HG03469 (cell line): ENCODE measurements around the gene IFNAR2.
"Not testable (repeated sequence)": the region's sequence is repeated elsewhere in the genome, so short reads cannot be mapped to it uniquely, and the experiment has no call there.

ENCODE experiments used
- ATAC-seq: cut with Tn5 transposase; IDR thresholded peaks from one replicate; pipeline ENCODE4 v1.9.1; 2021; ENCODE audit warnings: mild to moderate bottlenecking, moderate library complexity, moderate number of reproducible peaks; ENCODE audit not compliant: unreplicated experiment

IFNAR2 gene

GRCh38 chr21:33241846-33242245 is 12.1 kb downstream of the IFNAR2 start:
- ATAC-seq, result no peak

GRCh38 chr21:33242846-33243245 is 13.1 kb downstream of the IFNAR2 start:
- not testable (repeated sequence) for ATAC-seq

- ATAC-seq, result no peak
Measured at GRCh38 chr21:33244082-33244778, 14.5 kb downstream of the IFNAR2 start.

GRCh38 chr21:33244779-33245105 is 15.0 kb downstream of the IFNAR2 start:
- no peak for ATAC-seq

GRCh38 chr21:33245289-33245918 is 15.7 kb downstream of the IFNAR2 start:
- no peak for ATAC-seq

- no peak for ATAC-seq
Measured at GRCh38 chr21:33246506-33246905, 16.8 kb downstream of the IFNAR2 start.

GRCh38 chr21:33246963-33247362 is 17.2 kb downstream of the IFNAR2 start:
- no peak for ATAC-seq

GRCh38 chr21:33247599-33247998 is 17.9 kb downstream of the IFNAR2 start:
- no peak for ATAC-seq

GRCh38 chr21:33249331-33250002 is 19.7 kb downstream of the IFNAR2 start:
- no peak for ATAC-seq

GRCh38 chr21:33251119-33251518 is 21.4 kb downstream of the IFNAR2 start:
- no peak for ATAC-seq

GRCh38 chr21:33253382-33253781 is 23.6 kb downstream of the IFNAR2 start:
- not testable (repeated sequence) for ATAC-seq

GRCh38 chr21:33254766-33255165 is 25.0 kb downstream of the IFNAR2 start:
- ATAC-seq, result no peak

- ATAC-seq, result no peak
Measured at GRCh38 chr21:33255404-33255803, 25.7 kb downstream of the IFNAR2 start.

- ATAC-seq, result no peak
Measured at GRCh38 chr21:33256019-33256418, 26.3 kb downstream of the IFNAR2 start.

GRCh38 chr21:33257094-33257803 is 27.5 kb downstream of the IFNAR2 start:
- no peak for ATAC-seq

GRCh38 chr21:33258475-33258874 is 28.7 kb downstream of the IFNAR2 start:
- ATAC-seq, result no peak

GRCh38 chr21:33259428-33259827 is 29.7 kb downstream of the IFNAR2 start:
- ATAC-seq, result no peak

- no peak for ATAC-seq
Measured at GRCh38 chr21:33259995-33260394, 30.3 kb downstream of the IFNAR2 start.

- no peak for ATAC-seq
Measured at GRCh38 chr21:33261635-33262034, 31.9 kb downstream of the IFNAR2 start.

- no peak for ATAC-seq
Measured at GRCh38 chr21:33262921-33263320, 33.2 kb downstream of the IFNAR2 start.

- ATAC-seq, result no peak
Measured at GRCh38 chr21:33264561-33264960, 34.8 kb downstream of the IFNAR2 start.

GRCh38 chr21:33265664-33266049 is 35.9 kb downstream of the IFNAR2 start:
- no peak for ATAC-seq
